ENCODE data around the gene OXCT2.

- no peak for TF ChIP-seq POLR2A (IDR thresholded peaks at IDR 0.05)
- TF ChIP-seq, protein P1, sequence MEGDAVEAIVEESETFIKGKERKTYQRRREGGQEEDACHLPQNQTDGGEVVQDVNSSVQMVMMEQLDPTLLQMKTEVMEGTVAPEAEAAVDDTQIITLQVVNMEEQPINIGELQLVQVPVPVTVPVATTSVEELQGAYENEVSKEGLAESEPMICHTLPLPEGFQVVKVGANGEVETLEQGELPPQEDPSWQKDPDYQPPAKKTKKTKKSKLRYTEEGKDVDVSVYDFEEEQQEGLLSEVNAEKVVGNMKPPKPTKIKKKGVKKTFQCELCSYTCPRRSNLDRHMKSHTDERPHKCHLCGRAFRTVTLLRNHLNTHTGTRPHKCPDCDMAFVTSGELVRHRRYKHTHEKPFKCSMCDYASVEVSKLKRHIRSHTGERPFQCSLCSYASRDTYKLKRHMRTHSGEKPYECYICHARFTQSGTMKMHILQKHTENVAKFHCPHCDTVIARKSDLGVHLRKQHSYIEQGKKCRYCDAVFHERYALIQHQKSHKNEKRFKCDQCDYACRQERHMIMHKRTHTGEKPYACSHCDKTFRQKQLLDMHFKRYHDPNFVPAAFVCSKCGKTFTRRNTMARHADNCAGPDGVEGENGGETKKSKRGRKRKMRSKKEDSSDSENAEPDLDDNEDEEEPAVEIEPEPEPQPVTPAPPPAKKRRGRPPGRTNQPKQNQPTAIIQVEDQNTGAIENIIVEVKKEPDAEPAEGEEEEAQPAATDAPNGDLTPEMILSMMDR (IDR thresholded peaks at IDR 0.05) = no peak
Measured at GRCh38 chr1:39726600-39726999, 44.5 kb downstream of the OXCT2 start.
